ENCODE data around the gene ARSG.

Gene ARSG

GRCh38 chr17:68424861-68425260 is 133.6 kb downstream of the ARSG start:
- Mint-ChIP-seq H3K36me3 (ENCODE audit: insufficient read depth) (peaks cover 18% of the 10 kb centered on the region), H3K4me3 (no peak overlapping the region), H3K4me1 (no peaks in the 10 kb centered on the region), H3K27me3 (no peaks in the 10 kb centered on the region), H3K9me3 (no peaks in the 10 kb centered on the region), H3K27ac (ENCODE audit: low read depth) (no peak overlapping the region)
- ATAC-seq (replicated peaks; ENCODE audit: extremely low read depth, poor library complexity, severe bottlenecking) (no peak), DNase-seq (ENCODE audit: low spot score in 2 of 2) (no peak)

GRCh38 chr17:68425979-68426378 is 134.7 kb downstream of the ARSG start:
- ATAC-seq (replicated peaks; ENCODE audit: extremely low read depth, poor library complexity, severe bottlenecking) (no peak), DNase-seq (ENCODE audit: low spot score in 2 of 2) (no peak)
- Mint-ChIP-seq H3K4me1 (peaks cover under 1% of the 10 kb centered on the region), H3K27ac (ENCODE audit: low read depth) (no peak overlapping the region), H3K9me3 (no peaks in the 10 kb centered on the region), H3K27me3 (no peaks in the 10 kb centered on the region), H3K36me3 (ENCODE audit: insufficient read depth) (peaks cover 15% of the 10 kb centered on the region), H3K4me3 (no peak overlapping the region)

GRCh38 chr17:68427575-68427974 is 136.3 kb downstream of the ARSG start:
- H3K4me3 Mint-ChIP-seq: no peak overlapping the region
- ATAC-seq (replicated peaks; ENCODE audit: extremely low read depth, poor library complexity, severe bottlenecking) (no peak), DNase-seq (ENCODE audit: low spot score in 2 of 2) (no peak)
- peaks cover 21% of the 10 kb centered on the region for H3K36me3 Mint-ChIP-seq (ENCODE audit: insufficient read depth)
- peaks cover 13% of the 10 kb centered on the region for H3K4me1 Mint-ChIP-seq
- no peak overlapping the region for H3K27ac Mint-ChIP-seq (ENCODE audit: low read depth)
- H3K27me3 Mint-ChIP-seq: no peaks in the 10 kb centered on the region
- no peaks in the 10 kb centered on the region for H3K9me3 Mint-ChIP-seq

DNA sequence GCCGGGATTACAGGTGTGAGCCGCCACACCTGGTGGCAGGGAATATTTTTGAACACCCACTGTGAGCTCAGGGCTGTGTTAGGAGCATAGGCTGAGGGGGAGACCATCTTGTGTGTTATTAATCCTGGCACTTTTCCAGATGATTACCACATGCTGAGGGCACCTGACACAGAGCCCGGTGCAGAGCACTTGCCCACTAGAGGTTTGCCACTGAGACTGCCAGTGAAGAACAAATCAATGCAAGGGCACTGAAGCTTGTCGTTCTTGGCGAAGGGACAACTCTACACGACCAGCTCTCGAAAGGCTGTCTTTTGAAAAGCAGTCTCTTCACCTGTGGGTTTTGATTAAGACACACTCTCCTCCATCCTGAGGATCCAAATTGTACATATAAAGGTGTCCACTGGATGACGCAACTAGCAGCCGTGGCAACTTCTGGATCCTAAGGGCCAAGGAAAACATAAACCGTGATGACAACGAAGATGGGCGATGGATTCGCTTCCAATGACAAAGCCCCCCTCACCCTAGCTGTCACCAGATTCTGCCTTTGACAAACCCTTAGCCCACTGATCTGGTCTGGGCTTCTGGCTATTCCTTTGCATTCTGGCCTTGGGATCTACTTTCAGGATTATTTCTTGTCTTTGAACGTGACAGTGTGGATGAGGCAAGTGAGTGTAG is 137.3 kb downstream of the ARSG start:
- no peak overlapping the region for H3K27ac Mint-ChIP-seq (ENCODE audit: low read depth)
- H3K4me3 Mint-ChIP-seq: no peak overlapping the region
- peaks cover 27% of the 10 kb centered on the region for H3K36me3 Mint-ChIP-seq (ENCODE audit: insufficient read depth)
- peaks cover 13% of the 10 kb centered on the region for H3K4me1 Mint-ChIP-seq
- DNase-seq (ENCODE audit: low spot score in 2 of 2) (no peak), ATAC-seq (replicated peaks; ENCODE audit: extremely low read depth, poor library complexity, severe bottlenecking) (no peak)
- no peaks in the 10 kb centered on the region for H3K27me3 Mint-ChIP-seq
- H3K9me3 Mint-ChIP-seq: no peaks in the 10 kb centered on the region

DNA sequence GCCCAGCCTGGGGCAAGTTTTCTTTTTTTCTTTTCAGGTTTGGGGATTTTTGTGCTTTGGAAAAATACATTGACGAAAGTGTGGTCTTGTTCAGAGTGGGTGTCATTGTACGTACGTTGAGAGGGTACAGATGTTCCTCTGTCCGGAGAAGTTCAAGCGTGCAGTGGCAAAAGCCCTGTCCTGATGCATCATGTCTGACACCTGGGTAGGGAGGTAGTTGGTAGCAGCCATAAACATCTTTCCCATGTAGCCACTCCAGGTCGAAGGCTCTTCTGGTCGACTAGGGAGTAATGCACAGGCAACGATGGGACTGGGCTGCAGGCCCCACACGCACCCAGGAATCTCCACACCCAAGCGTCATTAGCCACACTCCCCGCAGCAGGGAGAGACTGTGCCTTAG is 138.6 kb downstream of the ARSG start:
- no peaks in the 10 kb centered on the region for H3K27me3 Mint-ChIP-seq
- no peak for ATAC-seq (replicated peaks; ENCODE audit: extremely low read depth, poor library complexity, severe bottlenecking)
- H3K4me1 Mint-ChIP-seq: peaks cover 13% of the 10 kb centered on the region
- no peaks in the 10 kb centered on the region for H3K9me3 Mint-ChIP-seq
- DNase-seq (ENCODE audit: low spot score in 2 of 2): no peak
- H3K36me3 Mint-ChIP-seq (ENCODE audit: insufficient read depth): peaks cover 29% of the 10 kb centered on the region
- H3K27ac Mint-ChIP-seq (ENCODE audit: low read depth): no peak overlapping the region
- no peak overlapping the region for H3K4me3 Mint-ChIP-seq

DNA sequence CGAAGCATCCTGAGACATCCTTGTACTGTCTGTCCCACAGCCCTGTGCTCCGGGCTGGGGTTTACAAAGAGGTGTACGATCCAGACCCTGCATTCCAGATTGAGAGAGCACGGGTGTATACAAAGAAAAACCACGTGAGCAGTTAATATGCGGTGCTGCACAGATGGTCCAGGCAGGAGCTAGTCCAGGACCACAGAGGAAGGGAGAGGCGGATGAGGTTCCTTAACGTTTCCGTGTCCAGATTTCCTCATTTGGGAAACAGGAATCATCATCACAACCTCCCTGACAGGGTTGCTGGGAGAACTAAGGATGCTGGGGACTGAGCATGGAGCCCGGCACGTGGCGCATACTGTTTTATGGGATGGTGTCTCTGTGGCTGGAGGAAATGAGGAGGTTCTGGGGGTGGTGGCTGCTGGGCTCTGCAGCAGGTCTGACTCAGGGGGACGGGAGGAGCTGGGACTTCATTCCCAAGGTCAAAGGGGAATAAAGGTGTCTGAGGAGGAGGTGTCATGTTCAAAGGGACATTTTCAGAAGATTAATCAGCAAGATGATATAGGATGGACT is 139.8 kb downstream of the ARSG start:
- Mint-ChIP-seq H3K27me3 (no peaks in the 10 kb centered on the region), H3K4me3 (no peak overlapping the region), H3K4me1 (peaks cover 19% of the 10 kb centered on the region), H3K36me3 (ENCODE audit: insufficient read depth) (peaks cover 29% of the 10 kb centered on the region), H3K27ac (ENCODE audit: low read depth) (no peak overlapping the region), H3K9me3 (no peaks in the 10 kb centered on the region)
- ATAC-seq (replicated peaks; ENCODE audit: extremely low read depth, poor library complexity, severe bottlenecking) (no peak), DNase-seq (ENCODE audit: low spot score in 2 of 2) (no peak)

GRCh38 chr17:68431661-68432071 is 140.4 kb downstream of the ARSG start:
- ATAC-seq (replicated peaks; ENCODE audit: extremely low read depth, poor library complexity, severe bottlenecking) (peak; percentile 50), DNase-seq (ENCODE audit: low spot score in 2 of 2) (peak in 1 of 2 donors; percentile 24)
- no peak overlapping the region for H3K4me3 Mint-ChIP-seq
- H3K4me1 Mint-ChIP-seq: peaks cover 25% of the 10 kb centered on the region
- peaks cover 32% of the 10 kb centered on the region for H3K36me3 Mint-ChIP-seq (ENCODE audit: insufficient read depth)
- H3K27me3 Mint-ChIP-seq: no peaks in the 10 kb centered on the region
- H3K9me3 Mint-ChIP-seq: no peaks in the 10 kb centered on the region
- H3K27ac Mint-ChIP-seq (ENCODE audit: low read depth): no peak overlapping the region

DNA sequence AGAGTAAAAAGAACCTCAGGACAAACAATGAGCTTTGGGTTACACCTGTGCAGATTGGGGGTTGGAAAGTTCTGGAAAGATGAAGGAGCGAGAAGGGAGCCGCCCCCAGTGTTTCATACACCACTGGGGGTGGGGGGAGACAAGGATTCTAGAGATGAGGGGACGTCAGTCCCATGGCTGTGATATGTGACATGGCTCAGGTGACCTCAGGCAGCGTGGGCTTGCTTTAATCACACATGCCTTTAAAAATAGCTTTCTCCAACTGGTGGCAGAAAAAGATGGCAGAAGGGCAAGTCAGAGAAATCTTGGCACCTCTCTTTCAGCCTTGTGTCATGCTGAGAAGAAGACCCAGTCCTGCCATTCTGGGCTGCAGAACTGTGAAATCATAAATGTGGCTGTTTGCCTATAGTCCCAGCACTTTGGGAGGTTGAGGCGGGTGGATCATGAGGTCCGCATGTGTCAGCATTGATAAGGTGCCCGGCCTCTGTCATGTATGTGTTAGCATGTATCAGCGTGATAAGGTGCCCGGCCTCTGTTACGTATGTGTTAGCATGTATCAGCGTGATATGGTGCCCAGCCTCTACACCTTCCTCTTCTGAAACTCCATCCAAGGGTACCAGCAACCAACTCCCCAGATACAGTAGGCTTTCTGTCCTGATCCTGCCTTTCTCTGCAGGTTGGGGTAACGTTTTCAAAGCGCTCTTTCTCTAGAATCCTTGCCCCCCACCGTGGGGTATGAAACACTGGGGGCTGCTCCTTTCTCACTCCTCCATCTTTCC is 141.0 kb downstream of the ARSG start:
- no peaks in the 10 kb centered on the region for H3K9me3 Mint-ChIP-seq
- DNase-seq (ENCODE audit: low spot score in 2 of 2): no peak
- H3K4me3 Mint-ChIP-seq: no peak overlapping the region
- peaks cover 32% of the 10 kb centered on the region for H3K36me3 Mint-ChIP-seq (ENCODE audit: insufficient read depth)
- no peak for ATAC-seq (replicated peaks; ENCODE audit: extremely low read depth, poor library complexity, severe bottlenecking)
- no peaks in the 10 kb centered on the region for H3K27me3 Mint-ChIP-seq
- peaks cover 31% of the 10 kb centered on the region for H3K4me1 Mint-ChIP-seq
- H3K27ac Mint-ChIP-seq (ENCODE audit: low read depth): no peak overlapping the region

- no peak overlapping the region for H3K4me3 Mint-ChIP-seq
- ATAC-seq (replicated peaks; ENCODE audit: extremely low read depth, poor library complexity, severe bottlenecking) (no peak), DNase-seq (ENCODE audit: low spot score in 2 of 2) (no peak)
- H3K36me3 Mint-ChIP-seq (ENCODE audit: insufficient read depth): peaks cover 28% of the 10 kb centered on the region
- H3K27me3 Mint-ChIP-seq: no peaks in the 10 kb centered on the region
- H3K4me1 Mint-ChIP-seq: peaks cover 40% of the 10 kb centered on the region
- H3K9me3 Mint-ChIP-seq: no peaks in the 10 kb centered on the region
- no peak overlapping the region for H3K27ac Mint-ChIP-seq (ENCODE audit: low read depth)
Observed at GRCh38 chr17:68433211-68433610, 141.9 kb downstream of the ARSG start.

GRCh38 chr17:68433911-68434508 is 142.7 kb downstream of the ARSG start:
- H3K36me3 Mint-ChIP-seq (ENCODE audit: insufficient read depth): peaks cover 22% of the 10 kb centered on the region
- H3K9me3 Mint-ChIP-seq: no peaks in the 10 kb centered on the region
- H3K27me3 Mint-ChIP-seq: no peaks in the 10 kb centered on the region
- no peak for ATAC-seq (replicated peaks; ENCODE audit: extremely low read depth, poor library complexity, severe bottlenecking)
- no peak overlapping the region for H3K27ac Mint-ChIP-seq (ENCODE audit: low read depth)
- no peak overlapping the region for H3K4me3 Mint-ChIP-seq
- DNase-seq (ENCODE audit: low spot score in 2 of 2): no peak
- peaks cover 44% of the 10 kb centered on the region for H3K4me1 Mint-ChIP-seq

DNA sequence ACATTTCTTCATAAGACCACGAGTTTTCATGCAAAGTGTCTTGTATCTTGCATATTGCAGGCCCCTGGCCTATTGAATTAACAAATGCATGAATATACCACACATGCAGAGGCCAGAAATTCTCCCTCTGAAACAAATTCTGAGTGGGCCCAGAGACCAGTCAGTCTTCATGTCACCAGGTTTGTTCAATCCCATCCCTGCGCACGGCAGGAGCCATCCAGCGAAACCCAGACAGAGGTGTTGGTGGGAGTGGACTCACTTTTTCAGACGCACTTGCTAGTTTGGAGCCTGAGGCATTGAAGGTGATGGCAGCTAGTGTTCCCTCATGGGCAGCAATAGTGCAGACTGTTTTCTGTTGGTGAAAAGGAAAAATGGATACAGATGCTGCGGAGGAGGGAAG is 144.1 kb downstream of the ARSG start:
- ATAC-seq (replicated peaks; ENCODE audit: extremely low read depth, poor library complexity, severe bottlenecking) (no peak), DNase-seq (ENCODE audit: low spot score in 2 of 2) (no peak)
- Mint-ChIP-seq H3K9me3 (no peaks in the 10 kb centered on the region), H3K27ac (ENCODE audit: low read depth) (no peak overlapping the region), H3K36me3 (ENCODE audit: insufficient read depth) (peaks cover 19% of the 10 kb centered on the region), H3K4me3 (no peak overlapping the region), H3K27me3 (no peaks in the 10 kb centered on the region), H3K4me1 (peaks cover 44% of the 10 kb centered on the region)

DNA sequence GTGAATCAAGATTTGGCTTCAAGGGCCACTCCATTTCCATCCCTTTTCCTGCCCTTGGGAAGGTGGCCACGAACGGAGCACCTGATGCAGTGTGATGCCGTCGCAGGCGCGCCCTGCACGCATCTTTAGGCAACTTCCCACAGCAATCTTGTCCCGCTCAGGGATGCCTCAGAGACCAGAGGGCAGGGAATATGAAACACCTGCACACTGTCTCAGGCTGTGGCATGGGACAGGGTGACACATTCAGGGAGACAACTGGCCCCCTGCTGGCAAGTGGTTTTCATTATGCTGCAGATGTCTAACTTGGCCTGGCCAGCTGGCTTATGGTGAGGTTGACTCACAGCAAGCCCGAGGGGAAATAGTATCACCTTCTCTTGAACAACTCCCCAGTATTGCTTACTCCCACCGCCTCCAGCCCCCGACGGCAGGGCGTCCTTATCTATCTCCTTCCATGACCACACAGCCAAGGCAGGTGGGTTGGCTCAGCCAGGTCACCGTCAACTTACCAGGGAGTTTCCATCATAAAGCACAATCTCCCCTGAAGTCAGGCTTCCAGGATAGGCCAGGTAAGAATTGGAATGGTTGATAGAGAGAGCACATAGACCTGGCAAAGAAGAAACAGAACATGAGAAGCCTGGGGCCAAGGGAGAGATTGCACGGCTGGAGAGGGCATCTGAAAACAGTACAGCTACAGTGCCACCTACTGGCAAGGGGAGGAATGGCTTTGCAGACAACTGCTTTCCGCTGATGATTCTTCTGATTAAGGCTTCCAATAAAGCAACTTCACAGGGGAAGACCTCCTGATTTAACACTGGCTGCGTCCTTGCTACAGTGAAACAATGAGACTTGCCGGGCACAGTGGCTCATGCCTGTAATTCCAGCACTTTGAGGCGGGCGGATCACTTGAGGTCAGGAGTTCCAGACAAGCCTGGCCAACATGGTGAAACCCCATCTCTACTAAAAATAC is 144.9 kb downstream of the ARSG start:
- H3K36me3 Mint-ChIP-seq (ENCODE audit: insufficient read depth): peaks cover 19% of the 10 kb centered on the region
- peak overlapping the region; percentile 97 for H3K27ac Mint-ChIP-seq (ENCODE audit: low read depth)
- peak; percentile 69 for ATAC-seq (replicated peaks; ENCODE audit: extremely low read depth, poor library complexity, severe bottlenecking)
- H3K27me3 Mint-ChIP-seq: no peaks in the 10 kb centered on the region
- H3K4me3 Mint-ChIP-seq: peak overlapping the region; percentile 72
- peak; percentile 76 to 78 for DNase-seq (ENCODE audit: low spot score in 2 of 2)
- peaks cover 41% of the 10 kb centered on the region for H3K4me1 Mint-ChIP-seq
- H3K9me3 Mint-ChIP-seq: no peaks in the 10 kb centered on the region
